H7 (cell line): ENCODE results near the gene SUSD4. TPM values are rescaled to one million over a fixed set of nuclear protein-coding genes. Genes with fewer than 3 reads are reported as not detected.

Experiments used
- DNase-seq: peaks from one replicate; pipeline ENCODE4 v3.0.0; 2012
- H3K27me3 ChIP-seq: 2 replicates; pipeline ENCODE4 v1.6.0; 2011; ENCODE audit warnings: mild to moderate bottlenecking, low read length; ENCODE audit not compliant: control insufficient read depth, insufficient read depth
- H3K36me3 ChIP-seq: replicated peaks from 2 replicates; pipeline ENCODE4 v1.5.1; 2011; ENCODE audit warnings: low read length; ENCODE audit not compliant: control insufficient read depth, insufficient read depth
- H3K4me3 ChIP-seq: 2 replicates; pipeline ENCODE4 v1.5.1; 2011; ENCODE audit warnings: low read depth, mild to moderate bottlenecking, control low read depth, low read length, moderate library complexity; ENCODE audit not compliant: insufficient read depth
- total RNA-seq: library from RNA; depleted of rRNA; stranded (reverse); fragments of >200 nt; shearing (Covaris generic); gene quantifications from 2 replicates; pipeline ENCODE4 v1.2.3, GENCODE V29; 2014

The SUSD4 gene
- total RNA-seq, 1 experiment from 2014 or later, result 4.1 TPM

- no peaks in the 10 kb centered on the region; the same call in 1 of the 2 replicates for H3K27me3 ChIP-seq
- peak; percentile 77 for DNase-seq
- H3K36me3 ChIP-seq, result no peaks in the 10 kb centered on the region
- H3K4me3 ChIP-seq, result no peak overlapping the region
These were observed 139.5 kb downstream of the SUSD4 start for GRCh38 chr1:223224465-223224864.

DNA sequence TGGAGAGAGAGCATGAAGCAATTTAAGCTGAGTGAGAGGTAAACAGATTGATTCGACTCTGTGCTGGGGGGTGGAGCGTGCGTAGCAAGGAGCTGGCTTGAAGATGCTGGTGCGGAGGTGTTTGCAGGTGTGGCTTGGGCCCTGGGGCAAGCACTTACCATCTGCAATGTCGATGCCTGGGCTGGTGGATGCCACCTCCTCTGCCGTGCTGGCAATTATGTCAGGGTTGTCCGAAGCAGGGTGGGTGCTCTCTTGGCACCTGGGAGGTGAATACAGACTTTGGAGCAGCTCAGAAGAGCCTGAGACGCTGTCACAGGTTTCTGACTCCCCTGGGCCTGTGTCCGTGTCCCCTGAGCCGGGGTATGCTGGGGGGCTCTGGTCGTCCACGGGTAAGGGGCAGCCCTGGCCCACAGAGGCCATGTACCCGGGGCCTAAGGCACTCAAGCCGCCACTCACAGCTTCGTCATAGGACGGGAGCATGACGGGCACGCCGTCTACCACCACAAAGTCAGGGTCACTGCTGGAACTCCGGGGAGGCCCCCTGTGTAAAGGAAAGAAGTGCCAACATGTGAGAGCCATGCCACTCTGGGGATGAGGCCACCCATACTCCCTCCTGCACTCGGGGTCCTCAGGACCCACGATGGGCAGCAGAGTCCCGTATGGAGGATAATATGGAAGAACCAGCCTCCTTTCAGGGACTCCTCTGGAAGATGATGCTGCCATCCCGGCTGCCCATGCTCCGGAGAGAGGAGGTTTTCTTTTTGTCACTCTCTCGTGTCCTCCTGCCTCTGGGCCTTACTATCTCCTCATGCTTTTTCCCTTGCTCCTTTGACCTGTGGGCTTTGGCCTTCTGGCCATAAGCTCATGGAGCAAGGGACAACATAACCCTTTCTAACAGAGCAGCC, 140.6 kb downstream of the SUSD4 start:
- no peak for DNase-seq
- Histone ChIP-seq H3K27me3 (no peaks in the 10 kb centered on the region; the same call in 1 of the 2 replicates), H3K36me3 (no peaks in the 10 kb centered on the region), H3K4me3 (no peak overlapping the region)

GRCh38 chr1:223222377-223222776, 141.6 kb downstream of the SUSD4 start:
- Histone ChIP-seq H3K4me3 (no peak overlapping the region), H3K27me3 (no peaks in the 10 kb centered on the region; the same call in 1 of the 2 replicates), H3K36me3 (no peaks in the 10 kb centered on the region)
- DNase-seq, result no peak

GRCh38 chr1:223221686-223222085, 142.3 kb downstream of the SUSD4 start:
- Histone ChIP-seq H3K27me3 (no peaks in the 10 kb centered on the region; the same call in 1 of the 2 replicates), H3K36me3 (no peaks in the 10 kb centered on the region), H3K4me3 (no peak overlapping the region)
- DNase-seq, result no peak

GRCh38 chr1:223219846-223220610, 143.9 kb downstream of the SUSD4 start:
- no peaks in the 10 kb centered on the region for H3K36me3 ChIP-seq
- H3K4me3 ChIP-seq, result no peak overlapping the region
- no peaks in the 10 kb centered on the region; the same call in 1 of the 2 replicates for H3K27me3 ChIP-seq
- DNase-seq, result no peak

DNA sequence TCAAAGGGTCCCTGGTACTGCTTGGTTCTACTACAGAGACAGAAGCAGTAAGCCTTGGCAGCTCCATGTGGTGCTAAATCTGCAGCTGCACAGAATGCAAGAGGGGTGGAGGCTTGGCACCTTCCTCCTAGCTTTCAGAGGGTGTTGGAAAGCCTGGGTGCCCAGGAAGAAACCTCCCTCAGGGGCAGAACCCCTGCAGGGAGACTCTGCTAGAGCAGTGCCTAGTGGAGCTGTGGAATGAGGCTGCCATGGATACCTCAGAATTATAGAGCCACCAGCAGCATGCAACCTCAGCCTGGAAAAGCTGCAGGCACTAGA, 144.7 kb downstream of the SUSD4 start:
- Histone ChIP-seq H3K4me3 (no peak overlapping the region), H3K36me3 (no peaks in the 10 kb centered on the region), H3K27me3 (no peaks in the 10 kb centered on the region; the same call in 1 of the 2 replicates)
- no peak for DNase-seq

DNA sequence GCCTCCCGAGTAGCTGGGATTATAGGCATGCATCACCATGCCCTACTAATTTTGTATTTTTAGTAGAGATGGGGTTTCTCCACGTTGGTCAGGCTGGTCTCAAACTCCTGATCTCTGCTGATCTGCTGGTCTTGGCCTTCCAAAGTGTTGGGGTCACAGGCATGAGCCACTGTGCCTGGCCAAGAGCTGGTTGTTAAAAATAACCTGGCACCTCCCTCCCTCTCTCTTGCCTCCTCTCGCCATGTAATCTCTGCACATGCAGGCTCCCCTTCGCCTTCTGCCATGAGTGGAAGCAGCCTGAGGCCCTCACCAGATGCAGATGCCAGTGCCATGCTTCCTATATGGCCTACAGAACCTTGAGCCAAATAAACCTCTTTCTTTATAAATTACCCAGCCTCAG, 146.2 kb downstream of the SUSD4 start:
- H3K4me3 ChIP-seq, result no peak overlapping the region
- H3K36me3 ChIP-seq, result no peaks in the 10 kb centered on the region
- DNase-seq, result no peak

GRCh38 chr1:223216531-223217205, 147.3 kb downstream of the SUSD4 start:
- no peak for DNase-seq
- Histone ChIP-seq H3K27me3 (no peaks in the 10 kb centered on the region; the same call in 1 of the 2 replicates), H3K36me3 (no peaks in the 10 kb centered on the region), H3K4me3 (no peak overlapping the region)

More for the DNA sequence above, 146.2 kb downstream of the SUSD4 start:
- H3K27me3 ChIP-seq, result no peaks in the 10 kb centered on the region; the same call in 1 of the 2 replicates

GRCh38 chr1:223216074-223216473, 147.9 kb downstream of the SUSD4 start:
- no peak overlapping the region for H3K4me3 ChIP-seq

GRCh38 chr1:223215026-223215425, 148.9 kb downstream of the SUSD4 start:
- Histone ChIP-seq H3K4me3 (no peak overlapping the region), H3K27me3 (no peaks in the 10 kb centered on the region), H3K36me3 (no peaks in the 10 kb centered on the region)
- no peak for DNase-seq

More at GRCh38 chr1:223216074-223216473, 147.9 kb downstream of the SUSD4 start:
- no peaks in the 10 kb centered on the region for H3K36me3 ChIP-seq
- no peak for DNase-seq
- no peaks in the 10 kb centered on the region for H3K27me3 ChIP-seq

GRCh38 chr1:223214261-223214807, 149.6 kb downstream of the SUSD4 start:
- Histone ChIP-seq H3K4me3 (no peak overlapping the region), H3K36me3 (no peaks in the 10 kb centered on the region), H3K27me3 (no peaks in the 10 kb centered on the region)
- no peak for DNase-seq

DNA sequence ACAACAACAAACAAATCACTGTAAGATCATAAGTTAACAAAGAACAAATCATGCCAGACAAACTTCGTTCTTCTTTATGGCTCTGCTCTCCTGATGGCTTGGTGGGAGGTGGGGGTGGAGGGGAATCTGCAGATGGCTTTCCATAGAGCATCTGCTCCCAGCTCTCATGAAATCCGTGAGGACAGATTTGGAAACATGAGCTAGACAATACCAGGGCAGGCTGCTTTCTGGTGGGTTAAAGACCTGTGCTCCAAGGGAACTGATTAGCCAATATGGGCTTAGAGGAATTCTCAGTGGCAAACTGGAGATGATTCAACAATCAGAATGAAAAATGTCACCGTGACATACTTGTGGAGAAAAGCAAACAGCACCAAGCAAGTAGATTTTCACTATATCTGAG, 151.5 kb downstream of the SUSD4 start:
- no peak for DNase-seq
- H3K4me3 ChIP-seq, result no peak overlapping the region

GRCh38 chr1:223211323-223211985, 152.5 kb downstream of the SUSD4 start:
- Histone ChIP-seq H3K36me3 (no peaks in the 10 kb centered on the region), H3K4me3 (no peak overlapping the region), H3K27me3 (no peaks in the 10 kb centered on the region)
- DNase-seq, result no peak

More for the DNA sequence above, 151.5 kb downstream of the SUSD4 start:
- Histone ChIP-seq H3K27me3 (no peaks in the 10 kb centered on the region), H3K36me3 (no peaks in the 10 kb centered on the region)

DNA sequence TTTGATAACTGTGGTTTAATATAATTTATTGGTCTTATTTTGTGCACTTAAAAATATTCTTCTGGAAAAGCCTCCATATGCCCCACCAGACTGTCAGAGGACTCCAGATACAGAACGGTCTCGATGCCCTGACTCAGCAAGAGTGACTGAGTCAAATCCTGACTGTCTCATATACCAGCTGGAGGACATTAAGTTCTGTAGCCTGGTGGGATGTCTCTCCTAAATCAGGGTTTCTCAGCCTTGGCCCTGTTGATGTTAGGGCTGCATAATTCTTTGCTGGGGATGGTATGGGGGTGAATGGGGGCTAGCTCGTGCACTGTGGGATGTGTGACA, 153.2 kb downstream of the SUSD4 start:
- no peak for DNase-seq
- H3K36me3 ChIP-seq, result no peaks in the 10 kb centered on the region
- no peak overlapping the region for H3K4me3 ChIP-seq
- H3K27me3 ChIP-seq, result no peaks in the 10 kb centered on the region
